ENCODE data around the gene PAX7.

DNA sequence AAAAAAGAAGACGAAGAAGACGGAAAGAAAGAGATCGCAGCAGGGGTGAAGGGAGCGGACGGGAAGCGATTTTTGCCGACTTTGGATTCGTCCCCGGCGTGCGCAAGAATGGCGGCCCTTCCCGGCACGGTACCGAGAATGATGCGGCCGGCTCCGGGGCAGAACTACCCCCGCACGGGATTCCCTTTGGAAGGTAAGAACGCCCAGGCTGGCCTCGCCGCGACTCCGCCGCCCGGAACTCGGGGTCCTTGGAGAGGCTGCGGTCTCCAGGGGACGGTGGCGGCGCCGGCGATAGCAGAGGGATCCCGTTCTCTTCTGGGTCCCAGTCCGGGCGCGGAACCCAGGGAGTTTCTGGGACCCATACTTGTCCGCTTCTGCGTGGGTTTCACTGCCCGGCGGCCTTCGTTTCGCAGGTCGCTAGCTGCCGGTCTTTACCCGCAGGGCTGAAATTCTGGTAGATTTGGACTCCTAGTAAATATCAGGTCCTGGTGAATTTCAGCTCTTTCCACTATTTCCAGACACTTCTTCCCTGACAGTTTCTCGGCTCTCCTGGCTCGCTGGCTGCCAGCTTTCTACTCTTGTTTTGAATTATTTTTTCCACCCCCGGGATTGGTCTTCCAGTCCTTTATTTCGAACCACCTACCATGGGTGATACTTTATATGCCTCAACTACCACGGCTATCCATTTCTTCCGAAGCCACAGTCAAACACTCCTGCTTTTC lies 1.0 kb downstream of the PAX7 start:
- no peak for TF ChIP-seq POLR2AphosphoS5 (IDR thresholded peaks at IDR 0.05)
- TF ChIP-seq, protein P1, sequence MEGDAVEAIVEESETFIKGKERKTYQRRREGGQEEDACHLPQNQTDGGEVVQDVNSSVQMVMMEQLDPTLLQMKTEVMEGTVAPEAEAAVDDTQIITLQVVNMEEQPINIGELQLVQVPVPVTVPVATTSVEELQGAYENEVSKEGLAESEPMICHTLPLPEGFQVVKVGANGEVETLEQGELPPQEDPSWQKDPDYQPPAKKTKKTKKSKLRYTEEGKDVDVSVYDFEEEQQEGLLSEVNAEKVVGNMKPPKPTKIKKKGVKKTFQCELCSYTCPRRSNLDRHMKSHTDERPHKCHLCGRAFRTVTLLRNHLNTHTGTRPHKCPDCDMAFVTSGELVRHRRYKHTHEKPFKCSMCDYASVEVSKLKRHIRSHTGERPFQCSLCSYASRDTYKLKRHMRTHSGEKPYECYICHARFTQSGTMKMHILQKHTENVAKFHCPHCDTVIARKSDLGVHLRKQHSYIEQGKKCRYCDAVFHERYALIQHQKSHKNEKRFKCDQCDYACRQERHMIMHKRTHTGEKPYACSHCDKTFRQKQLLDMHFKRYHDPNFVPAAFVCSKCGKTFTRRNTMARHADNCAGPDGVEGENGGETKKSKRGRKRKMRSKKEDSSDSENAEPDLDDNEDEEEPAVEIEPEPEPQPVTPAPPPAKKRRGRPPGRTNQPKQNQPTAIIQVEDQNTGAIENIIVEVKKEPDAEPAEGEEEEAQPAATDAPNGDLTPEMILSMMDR (IDR thresholded peaks at IDR 0.05) = no peak
